Fibroblast of pulmonary artery (primary cell): ENCODE measurements around the gene SBF2.
"Not testable (repeated sequence)": the region's sequence is repeated elsewhere in the genome, so short reads cannot be mapped to it uniquely, and the experiment has no call there.

Experiments
- DNase-seq: peaks from one replicate; pipeline ENCODE4 v3.0.0-alpha.2; 2010; ENCODE audit warnings: low read depth
- H3K4me3 ChIP-seq: replicated peaks from 2 replicates; pipeline ENCODE4 v1.5.1; 2011; ENCODE audit warnings: low read depth, mild to moderate bottlenecking, control low read depth, low read length, moderate library complexity
- CTCF ChIP-seq: IDR thresholded peaks from 2 replicates; pipeline ENCODE4 v1.5.1; 2011; ENCODE audit warnings: mild to moderate bottlenecking, control low read depth, low read length, inconsistent platforms; ENCODE audit errors: missing control alignments

The SBF2 gene

GRCh38 chr11:9916480-9916879, 377.5 kb downstream of the SBF2 start:
- H3K4me3 ChIP-seq, result no peak overlapping the region
- DNase-seq, result no peak
- no peak for TF ChIP-seq CTCF

- H3K4me3 ChIP-seq, result no peak overlapping the region
- no peak for TF ChIP-seq CTCF
- no peak for DNase-seq
Observed at GRCh38 chr11:9914064-9914463, 380.0 kb downstream of the SBF2 start.

GRCh38 chr11:9905960-9906791, 387.8 kb downstream of the SBF2 start:
- DNase-seq, result peak; percentile 91
- no peak overlapping the region for H3K4me3 ChIP-seq
- no peak for TF ChIP-seq CTCF

GRCh38 chr11:9905501-9905951, 388.5 kb downstream of the SBF2 start:
- no peak overlapping the region for H3K4me3 ChIP-seq
- TF ChIP-seq CTCF, result no peak

GRCh38 chr11:9903579-9903978, 390.4 kb downstream of the SBF2 start:
- DNase-seq, result no peak
- H3K4me3 ChIP-seq, result no peak overlapping the region
- no peak for TF ChIP-seq CTCF

More at GRCh38 chr11:9905501-9905951, 388.5 kb downstream of the SBF2 start:
- peak; percentile 17 for DNase-seq

GRCh38 chr11:9901943-9902342, 392.1 kb downstream of the SBF2 start:
- no peak overlapping the region for H3K4me3 ChIP-seq
- no peak for DNase-seq
- no peak for TF ChIP-seq CTCF

GRCh38 chr11:9900253-9900652, 393.8 kb downstream of the SBF2 start:
- DNase-seq, result peak; percentile 57
- H3K4me3 ChIP-seq, result not testable (repeated sequence)
